HG03135 (cell line): ENCODE results near the gene ATP6V0B.

Source experiments
- ATAC-seq: cut with Tn5 transposase; IDR thresholded peaks from one replicate; pipeline ENCODE4 v1.9.1; 2021; ENCODE audit warnings: mild to moderate bottlenecking, moderate library complexity; ENCODE audit not compliant: unreplicated experiment

ATP6V0B gene

DNA sequence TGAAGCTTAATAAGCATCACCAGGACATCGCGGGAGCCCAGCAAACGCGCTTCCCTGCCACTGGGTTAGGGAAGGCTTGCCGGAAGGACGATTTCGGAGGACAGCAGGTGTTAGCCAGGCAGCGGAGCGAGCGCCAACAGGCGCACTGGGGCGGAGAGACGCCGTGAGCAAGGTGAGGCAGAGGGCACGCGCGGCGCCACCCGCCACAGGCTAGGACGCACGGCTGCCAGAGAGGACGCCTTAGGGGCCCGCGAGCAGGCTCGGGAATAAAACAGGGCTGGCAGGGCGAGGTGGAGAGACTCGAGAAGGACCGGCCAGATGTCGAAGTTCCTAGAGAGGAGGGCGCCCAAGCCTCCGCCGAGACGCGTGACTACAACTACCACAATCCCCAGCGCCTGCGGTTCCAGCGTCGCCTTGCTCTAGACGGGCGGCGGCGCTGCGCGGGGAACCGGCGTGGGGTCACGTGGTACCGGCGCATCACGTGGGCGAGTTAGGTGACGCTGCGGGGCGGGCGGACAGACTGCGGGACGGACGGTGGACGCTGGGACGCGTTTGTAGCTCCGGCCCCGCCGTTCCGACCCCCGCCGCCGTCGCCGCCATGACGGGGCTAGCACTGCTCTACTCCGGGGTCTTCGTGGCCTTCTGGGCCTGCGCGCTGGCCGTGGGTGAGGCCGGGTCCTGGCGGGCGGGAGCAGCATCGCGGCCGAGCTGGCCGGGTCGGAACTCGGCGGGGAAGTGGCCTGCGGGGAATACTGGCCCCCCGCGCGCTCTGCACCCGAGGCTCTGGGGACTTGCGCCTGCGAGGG lies at the start of gene ATP6V0B:
TSS of gene ATP6V0B (plus strand) at position 518 of the 806 bp plus-strand sequence. CDS start at position 599, 81 bp downstream.
- ATAC-seq = peak; percentile 64

DNA sequence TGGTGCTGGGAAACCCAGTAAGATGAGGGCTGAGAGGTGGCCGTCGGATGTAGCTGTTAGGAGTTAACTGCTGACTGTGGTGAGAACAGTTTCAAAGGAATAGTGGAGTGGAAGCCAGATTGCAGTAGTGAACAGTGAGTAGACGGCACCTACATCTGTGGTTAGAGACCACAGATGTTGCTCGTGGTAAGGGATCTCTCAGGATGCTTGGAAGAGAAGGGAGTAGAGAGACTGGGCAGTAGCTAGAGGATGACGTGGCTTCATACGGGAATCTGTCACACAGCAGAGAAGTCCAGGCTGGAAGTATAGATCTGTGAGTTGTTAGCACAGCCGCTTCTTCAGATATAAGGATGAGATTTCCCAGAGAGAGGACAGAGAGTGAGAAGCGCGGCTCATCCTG lies 48.9 kb upstream of the ATP6V0B start:
- ATAC-seq = no peak

DNA sequence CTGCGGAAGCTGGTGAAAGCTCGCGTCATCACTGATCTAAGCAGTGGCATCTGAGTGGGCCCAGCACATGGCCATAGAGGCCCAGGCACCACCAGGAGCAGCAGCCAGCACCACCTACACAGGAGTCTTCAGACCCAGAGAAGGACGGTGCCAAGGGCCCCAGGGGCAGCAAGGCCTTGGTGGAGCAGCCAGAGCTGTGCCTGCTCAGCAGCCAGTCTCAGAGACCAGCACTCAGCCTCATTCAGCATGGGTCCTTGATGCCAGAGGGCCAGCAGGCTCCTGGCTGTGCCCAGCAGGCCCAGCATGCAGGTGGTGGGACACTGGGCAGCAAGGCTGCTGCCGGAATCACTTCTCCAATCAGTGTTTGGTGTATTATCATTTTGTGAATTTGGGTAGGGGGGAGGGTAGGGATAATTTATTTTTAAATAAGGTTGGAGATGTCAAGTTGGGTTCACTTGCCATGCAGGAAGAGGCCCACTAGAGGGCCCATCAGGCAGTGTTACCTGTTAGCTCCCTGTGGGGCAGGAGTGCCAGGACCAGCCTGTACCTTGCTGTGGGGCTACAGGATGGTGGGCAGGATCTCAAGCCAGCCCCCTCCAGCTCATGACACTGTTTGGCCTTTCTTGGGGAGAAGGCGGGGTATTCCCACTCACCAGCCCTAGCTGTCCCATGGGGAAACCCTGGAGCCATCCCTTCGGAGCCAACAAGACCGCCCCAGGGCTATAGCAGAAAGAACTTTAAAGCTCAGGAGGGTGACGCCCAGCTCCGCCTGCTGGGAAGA lies 44.4 kb upstream of the ATP6V0B start:
- no peak for ATAC-seq

DNA sequence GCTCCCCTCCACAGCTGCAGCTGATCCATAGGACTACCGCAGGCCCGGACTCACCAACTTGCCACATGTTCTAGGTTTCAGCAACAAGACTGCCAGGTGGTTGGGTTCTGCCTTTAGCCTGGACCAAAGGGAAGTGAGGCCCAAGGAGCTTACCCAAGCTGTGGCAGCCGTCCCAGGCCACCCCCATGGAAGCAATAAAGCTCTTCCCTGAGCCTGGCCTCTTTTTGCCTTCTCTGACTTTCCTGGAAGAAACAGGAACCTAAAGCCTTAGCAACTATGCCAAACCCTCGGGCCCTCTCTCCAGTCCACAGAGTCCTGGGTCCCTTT lies 43.8 kb upstream of the ATP6V0B start:
- no peak for ATAC-seq

DNA sequence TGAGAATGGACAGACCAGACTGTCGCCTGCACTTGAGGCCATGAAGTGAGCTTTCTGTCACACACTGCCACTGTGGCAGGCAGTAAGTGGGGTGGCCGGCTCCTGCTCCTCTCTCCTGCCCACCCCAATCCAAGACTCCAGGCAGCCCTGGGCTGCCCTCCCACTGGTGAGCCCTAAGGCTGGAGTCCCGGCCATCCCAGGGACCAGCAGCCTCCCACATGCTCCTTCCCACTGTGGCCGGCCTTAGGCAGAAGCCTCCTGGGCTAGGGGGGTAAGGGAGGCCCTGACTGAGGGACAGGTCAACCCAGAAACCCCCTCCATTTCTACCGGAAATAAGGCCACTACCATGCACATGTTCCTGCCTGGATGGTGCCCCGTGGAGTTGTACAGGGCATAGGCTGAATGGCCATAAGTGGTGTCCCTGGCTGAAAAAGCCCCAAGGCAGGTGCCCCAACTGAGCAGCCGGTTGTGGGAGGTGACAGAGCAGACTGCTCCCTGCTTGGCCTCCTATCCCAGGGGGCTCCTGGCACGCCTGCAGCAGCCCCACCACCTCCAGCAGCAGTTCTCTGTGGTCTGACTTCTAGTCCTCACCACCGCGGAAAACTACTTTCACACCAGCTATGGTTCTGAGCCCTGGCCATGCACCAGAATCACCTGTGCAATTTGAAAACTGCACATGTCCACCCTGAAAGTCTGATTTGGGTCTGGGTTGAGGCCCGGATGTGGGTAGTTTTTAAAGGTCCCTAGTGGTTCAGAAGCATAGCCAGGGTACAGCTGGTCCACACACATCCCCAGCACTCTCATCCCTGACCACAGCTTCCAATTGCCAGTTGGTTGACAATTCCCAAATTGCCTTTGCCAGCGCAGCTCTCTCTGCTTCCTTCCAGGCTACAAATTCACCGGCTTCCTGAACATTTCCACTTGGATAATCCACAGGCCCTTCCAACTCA lies 42.8 kb upstream of the ATP6V0B start:
- ATAC-seq = no peak

DNA sequence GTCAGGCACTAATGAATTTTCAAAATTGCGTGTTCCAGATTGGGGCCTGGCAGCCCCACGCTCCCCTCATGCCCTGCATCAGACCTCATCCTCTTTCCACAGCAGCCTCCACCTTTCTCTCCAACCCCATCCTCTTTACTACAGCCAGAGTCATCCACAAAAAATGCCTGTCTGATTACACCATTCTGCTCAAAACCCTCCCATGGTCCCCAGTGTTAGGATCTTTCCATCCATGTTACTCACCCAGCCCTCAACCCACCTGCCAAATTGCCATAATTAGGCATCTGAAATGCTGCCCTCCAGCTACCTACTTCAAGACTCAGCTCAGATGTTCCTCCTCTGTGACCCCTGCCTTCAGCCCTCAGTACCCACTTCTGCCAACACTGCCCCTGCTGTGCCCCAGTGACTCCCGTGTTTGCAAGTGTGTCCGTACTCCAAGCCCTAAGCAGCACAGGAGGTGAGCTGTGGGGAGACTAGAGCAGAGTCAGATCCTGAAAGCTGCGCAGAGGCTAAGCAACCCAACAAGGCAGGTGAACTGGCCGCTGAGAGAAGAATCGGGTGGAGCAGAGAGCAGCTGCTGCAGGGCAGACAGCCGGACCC lies 41.9 kb upstream of the ATP6V0B start:
- ATAC-seq = no peak

DNA sequence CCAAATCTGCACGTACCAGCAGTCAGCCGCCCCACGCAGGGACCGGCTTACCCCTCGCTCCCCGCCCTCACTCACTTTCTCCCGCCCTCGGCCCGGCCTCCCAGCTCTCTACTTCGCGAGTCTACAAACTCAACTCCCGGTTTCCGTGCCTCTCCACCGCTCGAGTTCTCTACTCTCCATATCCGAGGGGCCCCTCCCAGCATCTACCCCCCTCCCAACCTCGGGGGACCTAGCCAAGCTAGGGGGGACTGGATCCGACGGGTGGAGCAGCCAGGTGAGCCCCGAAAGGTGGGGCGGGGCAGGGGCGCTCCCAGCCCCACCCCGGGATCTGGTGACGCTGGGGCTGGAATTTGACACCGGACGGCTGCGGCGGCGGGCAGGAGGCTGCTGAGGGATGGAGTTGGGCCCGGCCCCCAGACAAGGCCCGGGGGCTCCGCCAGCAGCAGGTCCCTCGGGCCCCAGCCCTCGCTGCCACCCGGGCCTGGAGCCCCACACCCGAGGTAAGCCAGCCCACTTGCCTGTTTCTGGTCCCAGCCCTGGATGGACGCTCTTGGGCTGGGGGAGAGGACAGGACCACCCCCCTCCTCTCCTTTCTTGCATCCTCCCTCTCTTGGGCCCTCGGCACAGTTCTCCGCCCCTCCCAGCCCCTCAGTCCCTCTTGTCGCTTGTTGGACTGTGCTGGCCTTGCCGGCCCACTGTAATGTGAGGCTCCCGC lies 41.2 kb upstream of the ATP6V0B start, which contains the start of gene ARTN:
TSS of gene ARTN (plus strand) at position 416 of the 715 bp plus-strand sequence. CDS start 1,856 bp downstream, outside the sequence.
- no peak for ATAC-seq

DNA sequence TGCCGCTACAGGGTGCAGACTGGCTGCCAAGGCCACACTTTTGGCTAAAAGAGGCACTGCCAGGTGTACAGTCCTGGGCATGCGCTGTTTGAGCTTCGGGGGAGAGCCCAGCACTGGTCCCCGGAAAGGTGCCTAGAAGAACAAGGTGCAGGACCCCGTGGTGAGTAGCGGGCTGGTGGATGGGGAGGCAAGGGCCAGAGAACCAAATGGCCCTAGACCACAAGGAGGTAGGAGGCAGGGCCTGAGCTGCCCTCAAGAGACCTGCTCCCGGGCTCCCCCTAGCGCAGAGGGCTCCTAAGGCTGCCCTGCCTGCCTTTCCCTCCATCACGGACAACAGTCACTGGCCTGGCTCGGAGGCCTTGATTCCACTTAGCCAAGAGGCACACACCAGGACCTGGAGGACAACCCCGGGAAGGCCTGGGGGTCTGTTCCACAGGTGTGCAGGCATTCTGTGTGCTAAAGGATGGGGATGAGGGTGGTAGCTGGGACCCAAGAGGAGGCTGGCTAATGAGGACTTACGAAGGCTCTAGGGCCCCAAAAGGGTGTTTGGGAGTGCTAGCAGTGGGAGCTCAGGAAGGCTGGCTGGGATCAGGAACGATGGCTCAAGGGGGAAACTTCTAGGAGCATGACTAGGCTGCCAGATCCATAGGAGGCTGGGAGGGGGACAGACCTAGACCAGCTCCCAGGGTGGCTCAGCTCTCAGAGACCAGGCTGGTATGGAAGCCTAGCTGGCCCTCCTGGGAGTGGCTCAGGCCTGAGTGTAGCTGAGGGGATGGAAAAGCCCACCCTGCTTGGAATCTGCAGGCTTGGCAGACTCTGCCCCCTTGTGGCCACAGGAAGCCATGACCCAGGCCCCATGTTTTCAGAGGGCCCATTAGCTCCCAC lies 40.4 kb upstream of the ATP6V0B start:
- no peak for ATAC-seq

DNA sequence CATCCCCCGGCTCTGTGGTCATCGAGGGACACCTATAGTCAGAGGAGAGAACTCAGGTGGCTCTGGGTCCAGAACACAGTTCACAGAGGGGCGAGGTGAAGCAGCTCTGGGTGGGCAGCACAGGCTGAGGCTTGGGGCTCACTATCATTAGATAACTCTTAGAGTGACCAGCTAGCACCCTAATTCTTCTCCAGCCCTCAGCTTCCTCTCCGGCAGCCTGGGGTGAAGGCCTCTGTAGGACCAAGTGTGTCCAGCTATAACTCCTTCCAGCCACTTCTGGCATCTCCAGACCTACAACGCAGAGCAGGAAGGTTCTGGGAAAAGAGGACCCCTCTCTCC lies 39.8 kb upstream of the ATP6V0B start:
- ATAC-seq = no peak

DNA sequence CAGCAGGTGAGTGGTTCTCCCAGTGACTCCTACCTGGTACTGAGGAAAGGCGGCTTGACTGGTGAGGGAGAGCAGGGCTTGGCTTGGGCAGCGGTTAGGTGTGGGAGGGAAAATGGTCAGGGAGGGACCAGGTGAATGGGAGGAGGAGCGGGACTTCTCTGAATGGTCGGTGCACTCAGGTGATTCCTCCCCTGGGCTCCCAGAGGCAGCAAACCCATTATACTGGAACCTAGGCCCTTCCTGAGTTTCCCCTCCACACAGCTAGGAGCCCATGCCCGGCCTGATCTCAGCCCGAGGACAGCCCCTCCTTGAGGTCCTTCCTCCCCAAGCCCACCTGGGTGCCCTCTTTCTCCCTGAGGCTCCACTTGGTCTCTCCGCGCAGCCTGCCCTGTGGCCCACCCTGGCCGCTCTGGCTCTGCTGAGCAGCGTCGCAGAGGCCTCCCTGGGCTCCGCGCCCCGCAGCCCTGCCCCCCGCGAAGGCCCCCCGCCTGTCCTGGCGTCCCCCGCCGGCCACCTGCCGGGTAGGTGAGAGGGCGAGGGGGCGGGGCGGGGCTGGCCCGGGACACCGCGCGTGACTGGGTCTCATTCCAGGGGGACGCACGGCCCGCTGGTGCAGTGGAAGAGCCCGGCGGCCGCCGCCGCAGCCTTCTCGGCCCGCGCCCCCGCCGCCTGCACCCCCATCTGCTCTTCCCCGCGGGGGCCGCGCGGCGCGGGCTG lies 38.9 kb upstream of the ATP6V0B start:
- no peak for ATAC-seq

DNA sequence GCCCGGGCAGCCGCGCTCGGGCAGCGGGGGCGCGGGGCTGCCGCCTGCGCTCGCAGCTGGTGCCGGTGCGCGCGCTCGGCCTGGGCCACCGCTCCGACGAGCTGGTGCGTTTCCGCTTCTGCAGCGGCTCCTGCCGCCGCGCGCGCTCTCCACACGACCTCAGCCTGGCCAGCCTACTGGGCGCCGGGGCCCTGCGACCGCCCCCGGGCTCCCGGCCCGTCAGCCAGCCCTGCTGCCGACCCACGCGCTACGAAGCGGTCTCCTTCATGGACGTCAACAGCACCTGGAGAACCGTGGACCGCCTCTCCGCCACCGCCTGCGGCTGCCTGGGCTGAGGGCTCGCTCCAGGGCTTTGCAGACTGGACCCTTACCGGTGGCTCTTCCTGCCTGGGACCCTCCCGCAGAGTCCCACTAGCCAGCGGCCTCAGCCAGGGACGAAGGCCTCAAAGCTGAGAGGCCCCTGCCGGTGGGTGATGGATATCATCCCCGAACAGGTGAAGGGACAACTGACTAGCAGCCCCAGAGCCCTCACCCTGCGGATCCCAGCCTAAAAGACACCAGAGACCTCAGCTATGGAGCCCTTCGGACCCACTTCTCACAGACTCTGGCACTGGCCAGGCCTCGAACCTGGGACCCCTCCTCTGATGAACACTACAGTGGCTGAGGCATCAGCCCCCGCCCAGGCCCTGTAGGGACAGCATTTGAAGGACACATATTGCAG lies 38.2 kb upstream of the ATP6V0B start:
- no peak for ATAC-seq

DNA sequence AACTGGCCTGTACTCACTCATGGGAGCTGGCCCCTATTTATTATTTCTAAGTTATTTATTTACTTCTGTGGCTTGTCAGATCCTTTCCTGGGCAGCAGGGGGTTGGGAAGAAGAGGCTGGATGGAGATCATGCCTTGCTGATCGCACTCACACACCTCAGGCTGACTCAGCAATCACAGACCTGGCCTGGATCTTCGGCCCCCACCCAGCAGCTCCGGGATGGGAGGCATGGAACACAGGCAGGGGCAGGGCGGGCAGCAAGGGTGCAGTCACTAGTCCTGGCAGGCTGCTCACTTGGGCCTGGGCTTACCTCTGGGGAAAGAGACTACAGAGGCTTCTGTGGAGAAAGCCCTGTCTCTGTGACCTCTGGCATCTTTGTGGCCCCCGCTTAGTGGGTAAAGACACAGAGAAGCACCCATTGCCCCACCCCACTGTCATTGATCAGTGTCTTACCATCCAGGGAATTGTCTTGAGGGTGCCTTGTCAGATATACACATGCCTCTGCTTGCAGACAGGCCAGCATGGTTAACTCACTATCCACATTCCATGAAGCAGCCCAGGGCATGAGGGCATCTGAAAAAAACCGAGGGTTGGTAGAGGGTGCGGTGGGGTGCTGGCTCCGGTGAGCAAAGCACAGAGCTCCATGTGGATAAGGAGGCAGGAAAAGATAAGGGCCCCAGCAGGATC lies 37.4 kb upstream of the ATP6V0B start:
- ATAC-seq = no peak

DNA sequence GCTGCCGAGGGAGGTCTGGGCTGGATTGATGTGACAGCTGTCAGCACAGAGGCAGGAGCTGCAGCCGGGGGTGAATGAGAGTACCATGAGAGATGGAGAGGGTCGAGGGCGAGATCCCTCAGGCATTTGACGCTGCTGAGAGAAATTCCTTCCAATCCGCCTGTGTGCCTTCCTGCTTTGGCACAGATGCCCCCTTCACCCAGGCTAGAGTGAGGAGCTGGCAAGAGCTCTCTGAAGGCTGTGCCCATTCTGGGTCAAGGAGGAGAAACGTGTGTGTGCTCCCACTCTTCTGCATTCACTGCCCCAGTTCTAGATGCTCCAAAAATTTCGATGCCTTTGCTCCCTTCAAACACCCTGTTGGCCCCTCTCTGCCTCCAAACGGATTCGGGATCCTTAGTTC lies 36.4 kb upstream of the ATP6V0B start:
- ATAC-seq = no peak

DNA sequence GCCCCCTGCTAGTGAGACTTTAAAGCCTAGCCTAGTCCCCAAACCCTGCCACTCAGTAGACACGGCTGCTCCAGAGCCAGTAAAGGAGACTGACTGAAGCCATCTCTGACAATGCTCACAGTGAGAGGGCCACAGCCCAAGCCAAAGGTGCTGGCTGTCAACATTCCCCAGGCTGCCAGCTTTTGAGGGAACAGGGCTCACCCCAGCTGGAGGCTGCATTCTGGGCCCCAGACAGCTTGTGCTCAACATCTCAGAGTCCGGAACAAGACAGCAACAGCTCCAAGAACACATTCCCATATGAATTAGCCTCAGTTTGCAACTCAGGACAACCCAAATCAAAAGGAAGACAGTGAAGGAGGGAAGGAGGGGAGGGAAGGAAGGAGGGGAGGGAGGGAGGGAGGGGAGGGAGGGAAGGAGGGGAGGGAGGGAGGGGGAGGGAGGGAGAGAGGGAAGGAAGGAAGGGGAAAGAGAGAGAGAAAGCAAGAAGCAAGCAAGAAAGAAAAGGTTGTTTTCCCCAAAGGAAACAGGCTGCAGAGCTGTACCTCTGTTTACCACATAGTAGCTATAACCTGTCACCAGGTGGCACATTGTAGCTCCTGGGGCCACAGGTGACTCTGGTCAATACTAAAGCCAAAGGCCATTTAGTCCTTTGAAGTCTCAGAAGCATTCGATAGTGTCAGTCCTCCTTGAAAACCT lies 35.7 kb upstream of the ATP6V0B start:
- no peak for ATAC-seq

DNA sequence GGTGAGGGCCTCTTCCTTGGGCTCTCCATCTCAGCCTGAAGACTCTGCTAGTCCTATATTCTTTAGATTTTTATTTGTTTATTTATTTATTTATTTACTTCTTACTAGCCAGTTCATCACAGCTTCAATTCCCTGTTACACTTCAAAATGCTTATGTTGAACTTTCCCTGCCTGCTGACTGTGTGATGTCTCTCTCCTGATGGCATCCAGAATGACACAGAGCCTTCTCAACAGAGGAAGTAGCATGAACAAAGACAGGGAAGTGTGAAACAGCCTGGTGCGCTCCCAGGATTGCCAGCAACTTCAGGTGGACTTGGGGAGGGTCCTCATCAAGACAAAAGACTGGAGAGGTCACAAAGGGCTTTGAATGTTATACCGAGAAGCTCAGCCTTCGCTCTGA lies 32.3 kb upstream of the ATP6V0B start:
- ATAC-seq = no peak

DNA sequence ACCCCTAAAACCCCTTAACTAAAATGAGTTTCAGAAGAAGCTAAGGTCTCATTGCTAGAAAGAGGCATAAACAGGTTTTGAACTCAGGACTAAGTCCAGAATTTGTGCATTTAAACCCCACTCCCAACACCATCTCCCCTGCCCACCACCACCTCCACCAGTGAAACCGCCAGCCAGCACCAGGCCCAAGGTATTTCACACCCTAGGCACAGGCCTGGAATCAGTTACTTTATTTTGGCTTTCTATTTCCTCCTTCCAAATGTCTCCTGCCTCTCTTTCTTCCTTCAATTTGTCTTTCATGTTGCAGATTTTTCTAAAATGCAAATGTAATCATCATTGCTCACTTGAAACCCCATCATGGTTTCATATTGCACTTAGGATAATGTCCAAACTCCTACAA lies 29.9 kb upstream of the ATP6V0B start:
- ATAC-seq = no peak
